OCI-LY1 (cell line): Measurements from ENCODE around the gene LMBR1.

Source experiments
- CTCF ChIP-seq: fragments of 200-600 bp; sonication (generic), shearing (Covaris generic); IDR thresholded peaks from 2 replicates; pipeline ENCODE4 v1.5.1; 2017; ENCODE audit warnings: mild to moderate bottlenecking, antibody characterized with exemption, low read length, moderate library complexity, mixed read lengths
- EZH2 ChIP-seq: fragments of 200-600 bp; sonication (generic), shearing (Covaris generic); IDR thresholded peaks from 2 replicates; pipeline ENCODE4 v1.8.0; 2017; ENCODE audit warnings: borderline replicate concordance, mixed run types, mild to moderate bottlenecking, antibody characterized with exemption, low read length, moderate library complexity, mixed read lengths

- TF ChIP-seq CTCF: no peak
- TF ChIP-seq EZH2: no peak
Measured at GRCh38 chr7:156932006-156932405, 39.0 kb upstream of the LMBR1 start.
